Activated CD4-positive, alpha-beta T cell treated with anti-CD3 and anti-CD28 coated beads, Interleukin-2, Interleukin-4, amounts not matched to agents 100 ng/mL and 50 ng/mL, durations not matched to agents 16 hours and 8 hours (primary cell): ENCODE results near the gene MIDN.
"Not testable (repeated sequence)": the region's sequence is repeated elsewhere in the genome, so short reads cannot be mapped to it uniquely, and the experiment has no call there.

Experiments used
- DNase-seq: peaks from one replicate; pipeline ENCODE4 v3.0.0-alpha.2; 2020; ENCODE audit warnings: low spot score

MIDN gene

DNA sequence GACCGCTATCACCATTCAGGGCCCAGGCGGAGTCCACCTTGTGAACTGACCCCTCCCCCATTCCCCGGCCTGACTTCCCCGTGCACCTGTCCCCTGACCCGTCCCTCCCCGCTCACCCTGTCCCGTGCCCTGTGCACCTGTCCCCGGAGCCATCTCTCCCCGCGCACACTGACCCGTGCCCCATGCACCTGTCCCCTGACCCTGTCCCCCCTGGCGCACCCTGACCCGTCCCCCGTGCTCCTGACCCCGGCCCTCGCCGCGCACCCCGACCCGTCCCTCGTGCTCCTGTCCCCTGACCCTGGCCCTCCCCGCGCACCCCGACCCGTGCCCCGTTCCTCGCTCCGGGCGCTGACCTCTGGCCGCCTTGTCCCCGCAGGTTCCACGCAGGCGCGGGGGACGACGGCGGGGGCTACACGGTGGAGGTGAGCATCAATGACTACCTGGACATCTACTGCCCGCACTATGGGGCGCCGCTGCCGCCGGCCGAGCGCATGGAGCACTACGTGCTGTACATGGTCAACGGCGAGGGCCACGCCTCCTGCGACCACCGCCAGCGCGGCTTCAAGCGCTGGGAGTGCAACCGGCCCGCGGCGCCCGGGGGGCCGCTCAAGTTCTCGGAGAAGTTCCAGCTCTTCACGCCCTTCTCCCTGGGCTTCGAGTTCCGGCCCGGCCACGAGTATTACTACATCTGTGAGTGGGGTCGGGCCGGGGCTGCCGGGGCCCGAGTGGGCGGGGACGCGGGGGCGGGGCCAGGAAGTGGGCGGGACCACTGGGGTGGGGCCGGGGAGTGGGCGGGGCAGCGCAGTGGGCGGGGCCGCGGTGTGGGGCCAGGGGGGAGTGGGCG lies 47.0 kb downstream of the MIDN start:
- DNase-seq, result peak; percentile 44

DNA sequence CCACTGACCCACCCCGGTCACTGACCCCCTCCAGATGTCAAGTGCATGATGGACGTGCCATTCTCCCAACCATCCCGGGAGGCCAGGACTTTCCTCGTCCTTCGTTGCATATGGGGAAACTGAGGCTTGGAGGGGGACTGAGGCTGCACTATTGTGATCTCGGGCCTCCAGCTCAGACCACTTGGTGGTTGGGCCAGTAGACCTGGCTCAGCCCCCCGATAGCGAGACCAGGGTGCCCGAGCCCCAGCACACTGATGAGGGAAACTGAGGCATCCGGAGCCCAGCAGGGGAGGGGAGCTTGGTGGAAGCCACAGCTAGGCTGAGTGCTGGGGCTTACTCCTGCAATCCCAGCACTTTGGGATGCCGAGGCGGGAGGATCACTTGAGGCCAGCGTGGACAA lies 47.7 kb downstream of the MIDN start:
- no peak for DNase-seq

DNA sequence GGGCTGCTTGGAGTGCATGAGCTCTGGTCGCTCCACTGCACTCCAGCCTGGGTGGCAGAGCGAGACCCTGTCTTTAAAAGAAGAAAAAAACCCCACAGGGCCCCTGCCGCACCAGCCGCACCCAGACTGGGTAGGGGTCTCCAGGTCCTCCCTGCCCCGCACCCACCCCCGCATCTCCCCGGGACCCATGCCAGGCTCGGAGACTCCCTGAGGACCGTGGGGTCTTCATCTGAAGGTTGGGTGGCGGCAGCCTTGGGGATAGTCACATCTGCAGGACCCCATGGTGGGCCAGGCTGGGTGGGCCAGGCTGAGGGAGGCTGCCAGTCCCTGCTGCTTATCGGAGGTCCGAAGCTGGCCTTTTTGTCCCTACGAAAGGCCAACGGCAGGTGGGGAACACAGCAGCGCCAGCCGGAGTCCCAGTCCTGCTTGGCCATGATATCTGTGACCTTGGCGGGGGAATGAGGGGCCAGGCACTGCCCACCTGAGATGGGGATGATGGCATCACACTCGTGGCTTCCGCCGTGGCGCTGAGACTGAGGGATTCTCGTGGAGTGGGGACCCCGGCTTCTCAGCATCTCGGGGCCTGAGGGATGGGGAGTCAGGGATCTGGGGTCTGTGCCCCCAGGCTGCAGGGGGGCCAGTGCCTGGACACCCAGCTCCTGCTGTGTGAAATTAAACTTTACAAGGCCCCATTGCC lies 48.3 kb downstream of the MIDN start:
- no peak for DNase-seq

DNA sequence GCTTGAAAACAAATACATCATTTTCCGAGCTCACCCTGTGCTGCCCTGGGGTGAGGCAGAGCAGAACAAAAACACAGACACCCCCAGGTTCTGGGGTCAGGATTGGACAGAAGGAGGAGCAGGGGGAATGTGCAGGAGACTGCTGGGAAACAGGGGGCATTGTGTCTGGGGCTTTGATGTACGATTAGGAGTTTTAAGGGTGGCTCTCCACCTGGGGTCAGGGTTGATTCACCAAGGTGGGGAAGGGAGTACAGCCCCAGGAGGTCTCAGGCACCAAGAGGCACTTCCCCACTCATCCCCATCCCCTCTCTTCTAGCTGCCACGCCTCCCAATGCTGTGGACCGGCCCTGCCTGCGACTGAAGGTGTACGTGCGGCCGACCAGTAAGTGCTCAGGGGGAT lies 49.9 kb downstream of the MIDN start:
- no peak for DNase-seq

DNA sequence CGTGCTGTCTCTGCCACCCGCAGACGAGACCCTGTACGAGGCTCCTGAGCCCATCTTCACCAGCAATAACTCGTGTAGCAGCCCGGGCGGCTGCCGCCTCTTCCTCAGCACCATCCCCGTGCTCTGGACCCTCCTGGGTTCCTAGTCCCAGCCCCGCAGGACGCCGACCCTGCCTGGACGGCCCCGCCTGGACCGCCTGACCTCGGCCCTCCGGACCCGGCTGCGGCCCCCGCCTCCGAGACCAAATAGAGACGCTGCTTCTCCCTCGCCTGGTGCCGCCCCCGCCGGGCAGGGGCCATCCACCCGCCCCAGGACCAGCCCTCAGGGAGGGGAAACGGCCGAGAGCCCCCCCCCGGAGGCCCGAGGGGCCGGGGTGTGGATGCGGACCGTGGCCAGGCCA lies 51.4 kb downstream of the MIDN start:
- DNase-seq, result no peak

DNA sequence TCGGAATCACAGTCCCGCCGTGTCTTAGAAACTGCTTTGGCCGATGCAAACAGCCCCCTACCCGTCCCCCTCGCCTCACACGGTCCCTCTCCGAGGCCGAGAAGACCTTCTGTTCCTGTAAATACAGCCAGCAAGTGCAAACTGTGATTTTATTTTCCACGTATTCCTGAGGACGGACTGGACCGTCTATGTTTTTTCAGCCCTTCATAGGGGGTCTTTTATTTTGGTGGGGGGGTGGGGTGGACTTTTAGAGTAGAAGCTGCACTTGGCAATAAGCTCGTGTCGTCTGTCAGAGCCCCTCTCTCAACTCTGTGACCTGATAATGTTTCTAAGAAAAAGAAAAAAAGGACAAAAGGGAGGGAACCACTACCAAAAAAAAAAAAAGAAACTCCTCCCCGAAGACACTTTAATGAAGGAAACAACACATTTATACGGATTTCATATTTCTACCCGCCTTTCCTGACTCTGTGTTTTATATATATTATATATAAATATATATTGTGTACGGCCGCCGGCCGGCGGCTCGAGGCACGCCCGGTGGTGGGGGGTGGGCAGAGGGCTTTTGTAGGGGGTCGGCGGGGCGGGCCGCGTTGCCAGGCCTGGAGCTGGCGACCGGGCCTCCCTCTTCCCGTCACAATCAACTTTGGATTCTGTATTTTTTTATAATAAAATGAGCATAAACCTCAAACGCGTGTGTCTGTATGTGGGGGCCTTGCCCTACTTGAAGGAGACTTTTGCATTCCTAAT lies 52.5 kb downstream of the MIDN start:
- no peak for DNase-seq

DNA sequence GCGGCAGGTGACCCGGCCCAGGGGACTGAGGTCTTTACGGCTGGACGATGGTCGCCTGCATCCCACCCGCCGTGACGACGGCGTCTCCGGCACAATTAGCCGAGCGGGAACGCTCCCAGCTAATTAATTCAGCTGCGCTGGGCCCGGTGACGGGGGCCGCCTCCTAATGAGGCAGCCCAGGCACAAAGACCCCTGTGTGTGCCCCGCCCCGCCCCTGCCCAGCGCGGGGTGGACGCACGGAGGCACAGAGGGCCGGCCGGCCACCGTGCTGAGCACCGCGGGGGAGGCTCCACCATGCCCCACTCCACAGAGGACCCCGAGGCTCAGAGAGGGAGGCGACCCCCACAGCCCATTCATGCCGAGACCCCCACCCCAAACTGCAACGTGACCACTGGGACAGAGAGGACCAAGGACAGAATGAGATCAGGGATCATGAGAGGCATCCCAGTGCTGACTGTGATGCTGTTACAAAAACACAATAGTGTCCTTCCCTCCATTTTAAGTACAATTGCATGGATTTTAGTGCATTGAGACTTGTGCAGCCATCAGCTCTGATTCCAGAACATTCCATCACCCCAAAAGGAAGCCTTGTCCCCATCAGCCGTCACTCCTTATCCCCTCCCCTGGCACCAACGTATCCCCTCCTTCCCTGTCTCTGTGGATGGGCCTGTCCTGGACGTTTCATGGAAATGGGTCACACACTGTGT lies 54.3 kb downstream of the MIDN start:
- no peak for DNase-seq

DNA sequence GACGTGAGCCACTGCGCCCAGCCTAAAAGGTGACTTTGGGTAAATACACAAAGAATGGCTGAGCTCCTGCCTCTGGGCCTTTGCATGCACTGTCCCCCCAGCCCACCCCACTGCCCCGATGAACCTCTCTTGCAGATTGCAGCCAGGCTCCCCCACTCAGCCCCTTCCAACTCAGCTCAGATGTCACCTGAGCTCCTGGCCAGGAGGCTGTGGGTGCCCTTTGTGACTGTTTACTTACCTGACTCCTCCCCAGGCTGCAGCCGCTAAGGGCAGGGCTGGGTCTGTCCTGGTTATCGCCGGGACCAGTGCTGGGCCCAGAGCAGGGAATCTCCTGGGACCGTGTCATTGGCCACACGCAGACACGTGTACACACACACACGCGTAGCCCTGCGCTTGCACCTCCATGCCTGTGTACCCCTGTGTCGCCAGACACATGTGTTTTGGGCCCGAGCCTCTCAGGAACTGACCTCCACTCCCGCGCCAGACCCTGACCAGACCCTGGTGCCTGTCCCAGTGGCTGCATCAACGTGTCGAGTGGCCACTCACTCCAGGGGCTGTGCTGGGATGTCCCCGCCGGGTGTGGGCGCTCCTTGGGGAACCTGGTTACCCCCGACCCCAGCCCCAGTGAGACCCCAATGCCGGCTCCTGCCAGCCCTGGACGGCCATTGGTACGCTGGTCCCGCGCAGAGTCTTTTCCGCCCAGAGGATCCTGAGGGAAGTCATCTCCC lies 56.0 kb downstream of the MIDN start:
- no peak for DNase-seq

DNA sequence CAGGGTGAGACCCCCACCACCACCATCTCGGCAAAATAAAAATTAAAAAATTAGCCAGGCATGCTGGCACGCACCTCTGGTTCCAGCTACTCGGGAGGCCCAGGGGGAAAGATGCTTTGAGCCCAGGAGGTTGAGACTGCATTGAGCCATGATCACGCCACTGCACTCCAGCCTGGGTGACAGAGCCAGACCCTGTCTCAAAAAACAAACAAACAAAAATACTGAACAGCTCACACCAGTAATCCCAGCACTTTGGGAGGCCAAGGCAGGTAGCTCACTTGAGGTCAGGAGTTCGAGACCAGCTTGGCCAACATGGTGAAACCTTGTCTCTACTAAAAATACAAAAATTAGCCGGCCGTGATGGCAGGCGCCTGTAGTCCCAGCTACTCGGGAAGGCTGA lies 57.0 kb downstream of the MIDN start:
- not testable (repeated sequence) for DNase-seq

DNA sequence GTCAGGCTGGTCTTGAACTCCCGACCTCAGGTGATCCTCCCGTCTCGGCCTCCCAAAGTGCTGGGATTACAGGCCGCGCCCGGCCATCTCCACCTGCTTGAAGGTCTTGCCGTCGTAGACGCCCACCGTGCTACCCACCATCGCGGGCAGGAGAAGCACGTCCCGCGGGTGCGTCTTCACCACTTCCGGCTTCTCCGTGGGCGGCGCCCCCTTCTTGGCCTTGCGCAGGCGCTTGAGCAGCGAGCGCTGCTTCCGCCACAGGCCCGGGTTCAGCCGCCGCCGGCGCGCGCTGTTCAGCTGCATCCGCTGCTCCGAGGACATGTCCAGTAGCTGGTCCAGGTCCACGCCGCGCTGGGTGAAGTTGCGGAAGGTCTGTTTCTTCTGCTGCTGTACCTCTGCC lies 58.9 kb downstream of the MIDN start:
- no peak for DNase-seq

DNA sequence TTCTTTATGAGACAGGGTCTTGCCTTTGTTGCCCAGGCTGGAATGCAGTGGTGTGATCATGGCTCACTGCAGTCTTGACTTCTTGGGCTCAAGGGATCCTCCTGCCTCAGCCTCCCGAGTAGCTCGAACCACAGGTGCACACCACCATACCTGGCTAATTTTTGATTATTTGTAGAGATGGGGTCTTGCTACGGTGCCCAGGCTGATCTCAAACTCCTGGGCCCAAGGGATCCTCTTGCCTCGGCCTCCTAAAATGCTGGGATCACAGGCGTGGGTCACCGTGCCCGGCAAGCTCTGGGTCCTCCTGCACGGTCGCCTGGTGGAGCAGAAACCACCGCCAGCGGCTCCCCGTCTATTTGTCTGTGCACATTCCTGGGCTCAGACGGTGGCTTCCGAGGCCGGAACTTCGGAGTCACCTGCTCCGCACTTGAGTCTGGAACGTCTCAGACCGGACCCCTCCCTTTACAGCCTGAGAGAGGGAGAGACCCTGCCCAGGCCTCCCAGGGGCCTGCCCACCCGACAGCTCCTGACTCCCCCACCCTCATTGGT lies 59.4 kb downstream of the MIDN start:
- no peak for DNase-seq

DNA sequence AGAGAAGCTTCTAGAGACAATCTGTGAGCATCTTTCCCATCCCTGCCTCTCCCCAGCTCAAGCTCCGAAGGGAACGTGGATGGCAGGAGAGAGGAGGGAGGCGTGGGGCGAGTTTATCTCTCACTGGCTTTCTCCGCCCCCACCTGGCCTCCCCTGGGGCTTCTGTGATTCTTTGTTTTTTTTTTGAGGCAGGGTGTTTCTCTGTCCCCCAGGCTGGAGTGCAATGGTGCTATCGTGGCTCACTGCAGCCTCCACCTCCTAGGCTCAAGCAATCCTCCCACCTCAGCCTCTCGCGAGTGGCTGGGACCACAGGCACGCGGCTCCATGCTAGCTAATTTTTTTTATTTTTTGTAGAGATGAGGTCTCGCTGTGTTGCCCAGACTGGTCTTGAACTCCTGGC lies 60.3 kb downstream of the MIDN start:
- DNase-seq, result no peak
